Ovary (tissue), 3 donors: ENCODE results near the gene ALOXE3.

Source experiments
- CTCF ChIP-seq, 3 donors: fragments of 450-650 bp in 2 of 3; fragments of 200-600 bp in 1 of 3; IDR thresholded peaks; one replicate each; pipeline versions ENCODE4 v1.5.1 to v1.8.0; 2016 to 2022; ENCODE audit warnings: antibody characterized with exemption in 3 of 3, mild to moderate bottlenecking in 1 of 3
- POLR2A ChIP-seq: fragments of 450-650 bp; IDR thresholded peaks from one replicate; pipeline ENCODE4 v1.6.1; 2017; ENCODE audit warnings: antibody characterized with exemption, mild to moderate bottlenecking, moderate library complexity
- donor health status: DM: no; HTN: no; CAD: no.

DNA sequence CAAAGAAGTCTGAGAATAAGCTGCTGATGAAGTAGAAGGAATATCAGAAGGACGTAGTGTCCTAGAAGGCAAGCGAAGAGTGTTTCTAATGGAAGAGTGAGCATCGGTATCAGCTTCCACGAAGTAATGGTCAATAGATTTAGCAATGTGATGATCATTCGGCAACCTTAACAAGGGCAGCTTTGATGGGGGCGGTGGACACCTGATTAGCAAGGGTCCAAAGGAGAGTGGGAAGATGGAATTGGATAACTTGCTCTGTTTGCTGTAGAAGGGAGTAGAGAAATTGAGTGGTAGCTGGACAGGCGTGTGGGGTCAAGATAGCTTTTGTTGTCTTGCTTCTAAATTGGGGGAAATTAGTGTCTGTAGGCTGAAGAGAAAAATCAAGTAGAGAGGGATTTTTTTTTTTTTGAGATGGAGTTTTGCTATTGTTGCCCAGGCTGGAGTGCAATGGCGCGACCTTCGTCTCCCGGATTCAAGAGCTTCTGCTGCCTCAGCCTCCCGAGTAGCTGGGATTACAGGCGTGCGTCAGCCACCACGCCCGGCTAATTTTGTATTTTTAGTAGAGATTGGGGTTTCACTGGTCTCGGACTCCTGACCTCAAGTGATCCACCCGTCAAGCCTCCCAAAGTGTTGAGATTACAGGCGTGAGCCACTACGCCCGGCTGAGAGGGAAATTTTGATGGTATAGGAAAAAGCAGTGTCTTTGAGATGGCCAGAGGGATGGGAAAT is 19.5 kb upstream of the ALOXE3 start:
- TF ChIP-seq CTCF (IDR thresholded peaks at IDR 0.05): no peak
- no peak for TF ChIP-seq POLR2A
